Spleen (tissue), 11 donors: ENCODE data around the gene OFD1. TPM values are rescaled to one million over a fixed set of nuclear protein-coding genes. Genes with fewer than 3 reads are reported as not detected.
"Not testable (repeated sequence)": the region's sequence is repeated elsewhere in the genome, so short reads cannot be mapped to it uniquely, and the experiment has no call there.

Source experiments
- DNase-seq: peaks from one replicate; pipeline ENCODE4 v3.0.0-alpha.2; 2020
- H3K27ac ChIP-seq, 8 donors: fragments of 200-600 bp; sonication (generic) in 7 of 8; 1 replicate in 4 of 8; 2 replicates in 4 of 8; pipeline versions ENCODE4 v1.5.0 to v1.8.0; 2016 to 2021; ENCODE audit warnings: inconsistent platforms in 4 of 8, mild to moderate bottlenecking in 4 of 8, moderate library complexity in 1 of 8
- H3K27me3 ChIP-seq, 7 donors: fragments of 200-600 bp; sonication (generic) in 6 of 7; replicated peaks in 1 of 7; 1 replicate in 4 of 7; 2 replicates in 3 of 7; pipeline versions ENCODE4 v1.5.0 to v1.8.0; 2016 to 2021; ENCODE audit warnings: inconsistent platforms in 3 of 7, mild to moderate bottlenecking in 1 of 7
- H3K36me3 ChIP-seq, 6 donors: fragments of 200-600 bp; sonication (generic) in 5 of 6; 1 replicate in 4 of 6; 2 replicates in 2 of 6; pipeline versions ENCODE4 v1.5.0 to v1.8.0; 2016 to 2021; ENCODE audit warnings: inconsistent platforms in 2 of 6
- H3K4me1 ChIP-seq, 6 donors: fragments of 200-600 bp; sonication (generic) in 5 of 6; 1 replicate in 3 of 6; 2 replicates in 3 of 6; pipeline versions ENCODE4 v1.5.0 to v1.8.0; 2016 to 2021; ENCODE audit warnings: inconsistent platforms in 3 of 6
- H3K4me3 ChIP-seq, 8 donors: fragments of 200-600 bp; sonication (generic) in 7 of 8; 1 replicate in 4 of 8; 2 replicates in 4 of 8; pipeline versions ENCODE4 v1.5.0 to v1.8.0; 2016 to 2021; ENCODE audit warnings: inconsistent platforms in 4 of 8, mild to moderate bottlenecking in 4 of 8, moderate library complexity in 2 of 8
- H3K9me3 ChIP-seq, 8 donors: fragments of 200-600 bp; sonication (generic) in 7 of 8; 1 replicate in 4 of 8; 2 replicates in 4 of 8; pipeline versions ENCODE4 v1.5.0 to v1.8.0; 2016 to 2021; ENCODE audit warnings: inconsistent platforms in 4 of 8
- CTCF ChIP-seq, 11 experiments: fragments of 200-600 bp in 7 of 11; fragments of 450-650 bp in 4 of 11; sonication (generic) in 4 of 11; IDR thresholded peaks in 8 of 11; conservative IDR thresholded peaks in 3 of 11; 1 replicate in 7 of 11; 2 replicates in 4 of 11; pipeline versions ENCODE4 v1.4.0 to v1.8.0; 2016 to 2021; ENCODE audit warnings: antibody characterized with exemption in 11 of 11, inconsistent platforms in 4 of 11, mild to moderate bottlenecking in 1 of 11
- POLR2A ChIP-seq, 3 donors: fragments of 450-650 bp; IDR thresholded peaks; one replicate each; pipeline ENCODE4 v1.5.1; 2017; ENCODE audit warnings: antibody characterized with exemption in 3 of 3, mild to moderate bottlenecking in 1 of 3
- POLR2AphosphoS5 ChIP-seq, 3 donors: sonication (generic); formaldehyde crosslinking; IDR thresholded peaks; one replicate each; pipeline ENCODE4 v1.5.1; 2017; ENCODE audit warnings: antibody characterized with exemption in 3 of 3
- WGBS, 5 donors: extraction: QIAGEN DNeasy Blood & Tissue Kit in 3 of 5; methylation state at CpG; one replicate each; pipeline versions ENCODE4 v1.1.5 to v1.1.7; 2013 to 2018; 5-methylcytosine and 5-hydroxymethylcytosine counted together
- intact Hi-C: fragments of 100-400 bp; cut with DNase I; formaldehyde crosslinking; loops from one replicate; pipeline ENCODE4 v1.15.0; 2023; ENCODE audit warnings: low total_unique reads
- polyA plus RNA-seq, 3 donors: library from polyadenylated mRNA; stranded (reverse); fragments of 200-250 nt; gene quantifications; one replicate each; pipeline ENCODE4 v1.2.1, GENCODE V29; 2013
- total RNA-seq, 7 donors: library from RNA; depleted of rRNA in 3 of 7; stranded (reverse); fragments of >200 nt in 3 of 7; fragmentation: NEBNext Ultra II Directional in 4 of 7; extraction: Animal tissue kit (Norgen Biotek cat#: 25700) in 4 of 7; gene quantifications; one replicate each; pipeline versions ENCODE4 v1.1.0 to v1.2.1, GENCODE V29; 2016 to 2021
- donor health status: healthy with polysubstance abuse.
- donor health status: DM: no; HTN: no; CAD: no; lungs with moderate emphysema.
- donor health status: DM: no; HTN: no; CAD: no.
- donor health status: Bipolar disorder and iron deficiency.
- donor health status: healthy.
- donor health status: DM: no; HTN: no; CAD: no.
- donor health status: DM: yes; HTN: yes; CAD: no.

The OFD1 gene
- total and polyA plus RNA-seq, 10 donors = 33.6 to 138 (median 50.9) TPM

GRCh38 chrX:13721371-13721770 is 13.2 kb upstream of the OFD1 start:
- intact Hi-C loops = no loop called here
- Histone ChIP-seq H3K4me3 (no peak overlapping the region), H3K27ac (no peak overlapping the region), H3K4me1 (peaks cover 0 to 34% (median 4%) of the 10 kb centered on the region in 6 donors), H3K9me3 (peaks cover 0 to 3% (median 0%) of the 10 kb centered on the region in 8 donors), H3K36me3 (peaks cover 0 to 56% (median 18%) of the 10 kb centered on the region in 6 donors), H3K27me3 (no peaks in the 10 kb centered on the region)
- TF ChIP-seq POLR2A (IDR thresholded peaks at IDR 0.05) (no peak), POLR2AphosphoS5 (IDR thresholded peaks at IDR 0.05) (no peak), CTCF (IDR thresholded peaks at IDR 0.05 in 8 of 11, conservative IDR thresholded peaks at IDR 0.05 in 3 of 11) (no peak)
- no peak for DNase-seq
- WGBS, 5 donors = 90 to 99% (median 96%) methylated on average over 4 of the region's 4 CpGs

GRCh38 chrX:13721819-13722519 is 12.6 kb upstream of the OFD1 start:
- peak overlapping the region in 1 of 8 donors; percentile 26 for H3K27ac ChIP-seq
- H3K9me3 ChIP-seq = peaks cover 0 to 6% (median 0%) of the 10 kb centered on the region in 8 donors
- H3K27me3 ChIP-seq = no peaks in the 10 kb centered on the region
- 47 to 64% (median 54%) methylated on average over 7 of the region's 7 CpGs for WGBS, 5 donors
- DNase-seq = no peak
- intact Hi-C loops = no loop called here
- peaks cover 0 to 33% (median 4%) of the 10 kb centered on the region in 6 donors for H3K4me1 ChIP-seq
- peaks cover 0 to 52% (median 18%) of the 10 kb centered on the region in 6 donors for H3K36me3 ChIP-seq
- no peak for TF ChIP-seq POLR2AphosphoS5 (IDR thresholded peaks at IDR 0.05)
- no peak overlapping the region for H3K4me3 ChIP-seq

GRCh38 chrX:13724878-13725277 is 9.7 kb upstream of the OFD1 start:
- H3K27ac ChIP-seq = peak overlapping the region in 4 of 8 donors; percentile 35 to 75 (median 54)
- H3K36me3 ChIP-seq = peaks cover 0 to 23% (median 8%) of the 10 kb centered on the region in 6 donors
- H3K4me3 ChIP-seq, intact Hi-C loops, H3K27me3 ChIP-seq: not testable (repeated sequence)
- DNase-seq = peak; percentile 83
- peak in 2 of 3 donors; percentile 26 to 42 for TF ChIP-seq POLR2AphosphoS5 (IDR thresholded peaks at IDR 0.05)
- H3K9me3 ChIP-seq = peaks cover 0 to 16% (median 0%) of the 10 kb centered on the region in 8 donors
- WGBS, 5 donors = 79 to 93% (median 87%) methylated on average over 7 to 9 of the region's 9 CpGs; no CpG with 5 or more reads in 1 of the 5 donors
- H3K4me1 ChIP-seq = peaks cover 0 to 14% (median 0%) of the 10 kb centered on the region in 6 donors

GRCh38 chrX:13726583-13726982 is 8.0 kb upstream of the OFD1 start:
- Histone ChIP-seq H3K9me3 (peaks cover 0 to 24% (median 0%) of the 10 kb centered on the region in 8 donors), H3K36me3 (peaks cover 0 to 14% (median 3%) of the 10 kb centered on the region in 6 donors), H3K4me1 (peaks cover 0 to 17% (median 4%) of the 10 kb centered on the region in 6 donors)
- H3K27ac ChIP-seq, H3K4me3 ChIP-seq, DNase-seq, H3K27me3 ChIP-seq, intact Hi-C loops: not testable (repeated sequence)
- WGBS, 5 donors = 66 to 84% (median 75%) methylated on average over 2 of the region's 2 CpGs

- intact Hi-C loops, DNase-seq, H3K36me3 ChIP-seq, H3K4me3 ChIP-seq, H3K27ac ChIP-seq: not testable (repeated sequence)
- Histone ChIP-seq H3K27me3 (peaks cover 0 to 11% (median 0%) of the 10 kb centered on the region in 7 donors), H3K4me1 (peaks cover 4 to 34% (median 25%) of the 10 kb centered on the region in 6 donors), H3K9me3 (peaks cover 0 to 24% (median 0%) of the 10 kb centered on the region in 8 donors)
- WGBS, 5 donors = 94 to 100% (median 97%) methylated on average over 1 of the region's 1 CpG
Measured at GRCh38 chrX:13730523-13730922, 4.0 kb upstream of the OFD1 start.
